ENCODE data around the gene ARR3.
"Not testable (repeated sequence)": the region's sequence is repeated elsewhere in the genome, so short reads cannot be mapped to it uniquely, and the experiment has no call there.

ARR3 gene

DNA sequence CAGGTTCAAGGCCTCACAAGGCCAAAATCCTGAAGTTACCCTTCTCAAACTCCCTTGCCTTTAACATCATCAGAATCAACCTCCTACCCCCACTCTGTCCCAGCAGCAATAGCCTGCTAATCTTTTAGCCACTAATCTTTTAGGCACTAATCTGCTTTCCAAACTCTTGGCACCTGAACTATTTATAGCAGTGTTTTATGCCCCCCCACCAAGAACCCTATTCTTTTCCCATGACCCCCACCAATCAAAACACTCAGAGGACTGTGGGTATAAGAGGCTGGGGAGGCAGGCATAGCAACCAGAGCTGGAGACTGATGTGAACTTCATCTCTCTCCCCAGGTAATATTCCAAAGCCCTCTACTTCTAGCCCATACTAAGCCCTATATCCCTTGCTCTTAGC lies at the start of gene ARR3:
ARR3 (plus strand) TSS at position 301 of the 400 bp plus-strand sequence. CDS start 1,052 bp downstream, outside the sequence.
- DNase-seq: no peak

DNA sequence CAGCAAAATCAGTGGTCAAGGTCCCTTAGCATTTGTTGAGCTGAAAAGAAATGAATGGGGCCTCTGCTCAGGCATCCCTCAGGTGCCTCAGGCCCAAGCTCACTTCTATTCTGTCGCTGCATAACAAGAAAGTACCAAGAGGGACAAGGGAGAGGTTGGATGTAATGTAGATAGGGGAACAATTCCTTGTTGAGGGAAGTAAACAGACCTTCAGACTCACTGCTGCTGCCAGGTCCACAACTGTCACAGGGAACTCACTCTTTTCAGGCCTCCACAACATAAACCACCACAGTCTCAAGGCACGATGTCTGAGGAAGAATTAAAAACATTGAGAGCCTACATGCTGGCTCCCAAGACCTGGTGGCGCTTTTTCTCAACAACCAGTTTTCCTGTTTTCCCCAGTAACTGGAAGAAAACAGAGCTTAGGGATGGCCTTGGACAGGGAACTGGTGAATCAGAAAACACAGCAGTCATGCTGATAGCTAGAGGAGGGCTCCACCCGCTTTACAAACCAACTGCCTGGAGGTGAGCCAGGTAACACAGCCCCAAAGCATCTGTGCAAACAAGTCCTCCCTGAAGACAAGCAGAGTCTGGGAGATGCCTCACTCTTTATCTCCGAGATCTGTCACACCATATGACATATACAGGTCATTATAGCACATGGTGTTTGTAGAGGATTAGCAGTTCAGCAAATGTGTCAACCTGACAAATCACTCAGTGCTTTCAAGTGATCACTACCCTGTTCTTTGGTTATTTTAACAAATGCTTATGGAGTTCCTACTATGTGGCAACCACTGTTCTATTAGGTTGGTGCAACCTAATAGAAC lies 48.0 kb upstream of the ARR3 start:
- no peak for DNase-seq

- no peak for DNase-seq
Observed at GRCh38 chrX:70226048-70226447, 42.1 kb upstream of the ARR3 start.

GRCh38 chrX:70226687-70227086 lies 41.4 kb upstream of the ARR3 start:
- no peak for DNase-seq

- DNase-seq: no peak
Observed at GRCh38 chrX:70231666-70232065, 36.5 kb upstream of the ARR3 start.

GRCh38 chrX:70234355-70234754 lies 33.8 kb upstream of the ARR3 start, which contains the start of gene AWAT1:
AWAT1 (plus strand) TSS chrX:70234655; CDS start chrX:70234696, 41 bp downstream.
- DNase-seq: no peak

DNA sequence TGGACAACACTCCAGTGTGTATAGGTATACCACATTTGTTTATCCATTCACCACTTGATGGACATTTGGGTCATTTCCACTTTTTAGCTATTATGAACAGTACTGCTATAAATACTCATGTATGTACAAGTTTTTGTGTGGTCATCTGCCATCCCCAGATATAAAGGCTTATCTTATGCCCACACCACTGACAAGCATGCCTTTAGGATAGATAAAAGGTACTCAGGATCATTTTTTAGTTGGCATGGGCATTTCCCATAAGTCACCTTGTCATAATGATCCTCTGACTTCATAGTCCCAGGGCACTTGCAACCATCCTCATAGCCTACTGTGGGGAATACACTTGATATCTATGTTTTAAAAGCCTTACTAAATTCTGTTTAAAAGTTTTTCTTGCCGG lies 27.4 kb upstream of the ARR3 start:
- no peak for DNase-seq

DNA sequence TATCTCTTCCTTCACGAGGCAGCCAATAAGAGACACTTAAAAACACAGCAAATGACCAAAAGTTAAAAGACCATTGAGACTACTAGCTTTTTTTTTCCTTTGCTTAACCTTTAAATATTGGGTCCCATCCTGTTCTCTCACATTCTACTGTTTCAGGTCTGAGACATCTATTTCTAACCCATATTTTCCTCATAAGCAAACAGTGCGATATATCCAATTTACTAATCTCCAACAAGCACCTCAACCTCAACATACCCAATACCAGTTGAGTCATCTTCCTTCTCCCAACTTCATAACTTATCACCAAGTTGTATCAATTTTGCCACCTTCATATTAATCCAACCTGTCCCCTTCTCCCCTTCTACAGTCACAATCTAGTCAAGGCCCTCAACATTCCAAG lies 26.6 kb upstream of the ARR3 start:
- DNase-seq: no peak

GRCh38 chrX:70243601-70244000 lies 24.5 kb upstream of the ARR3 start:
- DNase-seq: not testable (repeated sequence)

DNA sequence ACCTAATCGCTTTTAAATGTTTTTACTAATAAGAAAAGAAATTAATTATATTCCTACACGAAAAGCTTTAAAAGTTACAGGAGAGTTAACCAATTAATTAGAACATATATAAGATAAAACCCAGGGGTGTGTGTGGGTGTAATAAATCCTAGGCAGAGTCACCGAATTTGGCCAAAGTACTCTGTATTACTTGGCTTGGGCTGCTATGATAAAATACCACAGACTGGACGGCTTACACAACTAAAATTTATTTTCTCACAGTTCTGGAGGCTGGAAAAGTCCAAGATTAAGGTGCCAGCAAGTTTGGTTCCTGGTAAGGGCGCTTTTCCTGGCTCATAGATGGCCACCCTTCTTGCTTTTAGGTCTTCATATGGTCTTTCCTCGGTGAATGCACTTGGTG lies 23.3 kb upstream of the ARR3 start:
- DNase-seq: no peak

DNA sequence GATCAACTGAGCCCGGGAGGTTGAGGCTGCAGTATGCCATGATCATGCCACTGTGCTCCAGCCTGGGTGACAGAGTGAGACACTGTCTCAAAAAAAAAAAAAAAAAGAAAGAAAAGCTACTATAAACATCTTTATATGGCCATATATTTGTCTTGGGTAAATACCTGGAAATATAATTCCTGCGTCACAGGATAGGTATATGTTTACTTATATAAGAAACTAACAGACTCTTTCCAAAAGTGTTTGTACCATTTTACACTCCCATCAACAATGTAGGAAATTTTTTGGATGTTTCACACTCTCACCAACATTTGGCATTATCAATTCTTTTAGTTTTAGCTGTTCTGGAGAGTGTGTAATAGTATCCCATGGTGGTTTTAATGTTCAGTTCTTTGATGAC lies 20.9 kb upstream of the ARR3 start:
- DNase-seq: no peak

DNA sequence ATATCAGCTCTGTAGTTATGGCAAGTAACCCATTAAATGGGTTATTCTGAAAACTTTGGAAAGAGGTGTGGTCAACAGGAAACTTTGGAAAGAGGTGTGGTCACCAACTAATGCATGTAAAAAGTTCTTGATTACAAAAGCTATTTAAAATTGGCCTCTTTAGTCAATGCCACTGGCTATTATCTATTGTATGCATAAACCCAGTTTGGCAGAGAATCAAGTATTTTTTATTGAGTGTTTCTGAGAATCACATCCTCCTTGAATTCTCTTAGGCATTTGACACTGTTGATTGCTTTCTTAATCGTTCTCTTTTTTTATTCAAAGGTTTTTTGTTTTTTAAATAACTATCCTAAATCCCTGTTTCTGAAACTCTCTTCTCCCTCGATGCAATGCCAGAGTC lies 15.6 kb upstream of the ARR3 start:
- no peak for DNase-seq

DNA sequence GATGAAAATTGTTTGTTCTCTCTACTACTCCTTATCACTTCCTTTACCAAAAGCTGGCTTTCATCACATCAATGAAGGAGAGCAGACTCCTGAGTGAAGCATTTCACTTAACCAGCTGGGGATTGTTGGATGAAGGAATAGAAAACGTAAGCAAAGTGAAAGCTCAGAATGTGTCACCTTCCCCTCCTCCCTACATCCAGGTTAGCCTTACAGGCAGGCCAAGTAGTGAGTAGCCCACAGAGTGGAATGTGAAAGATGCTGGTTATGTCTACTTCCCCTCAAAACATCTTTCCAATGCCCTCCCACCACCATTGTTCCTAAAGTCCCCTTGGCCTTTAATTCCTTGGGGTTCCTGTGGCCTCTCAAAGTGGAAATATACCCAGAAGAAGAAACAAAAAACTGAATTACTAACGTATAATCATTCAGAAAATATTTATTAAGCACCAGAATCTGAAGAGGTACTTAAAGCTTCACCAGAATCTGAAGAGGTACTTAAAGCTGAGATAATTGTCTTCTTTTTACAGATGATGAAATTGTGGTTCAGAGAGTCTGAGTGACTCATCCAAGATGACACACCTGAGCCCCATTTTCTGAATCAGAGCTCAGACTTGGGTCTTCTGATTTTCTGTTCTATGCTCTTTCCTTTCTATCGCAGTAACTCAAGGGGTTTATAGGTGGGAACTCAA lies 14.6 kb upstream of the ARR3 start:
- DNase-seq: no peak

DNA sequence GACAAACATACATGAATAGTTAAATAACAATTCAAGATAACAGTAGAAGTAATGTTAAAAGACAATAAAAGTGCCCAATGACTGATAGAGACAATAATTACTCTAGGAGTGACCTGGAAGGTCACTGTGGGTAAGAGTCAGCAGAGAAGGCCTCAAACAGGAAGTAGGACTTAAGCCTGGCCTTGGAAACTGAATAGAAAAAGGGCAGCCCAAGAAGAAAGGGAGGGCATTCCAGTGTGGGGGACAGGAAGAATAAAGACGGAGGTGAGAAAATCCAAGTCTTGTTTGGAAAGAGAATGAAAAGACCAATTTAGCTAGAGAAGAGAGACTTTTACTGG lies 14.1 kb upstream of the ARR3 start:
- DNase-seq: no peak

- DNase-seq: no peak
Observed at GRCh38 chrX:70254909-70255308, 13.2 kb upstream of the ARR3 start.

DNA sequence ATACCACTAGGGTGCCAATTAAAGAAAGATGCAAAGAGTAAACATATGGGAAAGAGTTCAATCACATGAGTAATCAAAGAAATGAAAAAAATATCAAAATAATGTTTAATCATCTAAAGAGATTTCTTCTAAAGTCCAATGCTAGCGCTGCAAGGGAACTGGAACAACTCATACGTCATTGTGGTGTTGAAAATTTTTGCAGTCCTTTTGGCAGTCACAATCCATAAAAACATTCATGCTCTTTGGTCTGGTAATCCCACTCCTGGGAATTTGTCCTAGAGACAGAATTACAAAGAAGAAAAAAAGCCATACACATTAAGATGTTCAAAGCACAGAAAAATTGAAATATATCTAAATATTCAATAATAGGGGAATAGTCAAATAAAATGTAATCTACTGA lies 12.7 kb upstream of the ARR3 start:
- DNase-seq: no peak

GRCh38 chrX:70257423-70258288 lies 10.5 kb upstream of the ARR3 start:
- no peak for DNase-seq

GRCh38 chrX:70260104-70260503 lies 8.0 kb upstream of the ARR3 start, which contains the start of gene P2RY4:
P2RY4 (minus strand) TSS chrX:70260204; CDS start chrX:70259624, 580 bp downstream.
- no peak for DNase-seq

DNA sequence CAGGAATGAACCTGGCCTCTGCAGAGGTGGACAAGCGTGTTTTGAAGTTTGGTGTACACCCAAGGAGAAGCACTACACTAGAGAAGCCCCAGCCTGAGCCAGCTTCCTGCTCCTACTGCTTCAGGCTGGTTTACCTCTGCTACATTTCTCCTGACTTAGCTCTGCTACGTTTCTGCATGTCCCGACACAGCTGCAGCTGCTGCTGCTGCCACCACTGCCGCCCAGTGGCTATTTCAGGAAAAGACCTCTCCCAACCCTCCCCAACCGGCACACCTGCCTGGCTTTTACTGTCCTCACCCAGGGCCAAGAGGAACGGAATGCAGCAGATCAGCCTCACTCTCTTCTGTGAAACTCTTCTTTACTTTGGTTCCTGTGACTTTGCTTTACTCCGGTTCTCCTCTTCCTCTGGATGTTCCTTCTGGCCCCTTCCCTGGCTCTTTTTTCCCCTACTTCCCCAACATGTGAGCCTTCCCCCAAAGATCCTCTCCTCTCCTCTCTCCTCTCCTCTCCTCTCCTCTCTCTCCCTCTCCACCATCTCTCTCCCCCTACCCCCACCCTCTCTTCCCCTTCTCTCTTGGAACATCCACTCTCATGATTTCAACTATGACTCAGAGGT lies 5.1 kb upstream of the ARR3 start:
- no peak for DNase-seq

DNA sequence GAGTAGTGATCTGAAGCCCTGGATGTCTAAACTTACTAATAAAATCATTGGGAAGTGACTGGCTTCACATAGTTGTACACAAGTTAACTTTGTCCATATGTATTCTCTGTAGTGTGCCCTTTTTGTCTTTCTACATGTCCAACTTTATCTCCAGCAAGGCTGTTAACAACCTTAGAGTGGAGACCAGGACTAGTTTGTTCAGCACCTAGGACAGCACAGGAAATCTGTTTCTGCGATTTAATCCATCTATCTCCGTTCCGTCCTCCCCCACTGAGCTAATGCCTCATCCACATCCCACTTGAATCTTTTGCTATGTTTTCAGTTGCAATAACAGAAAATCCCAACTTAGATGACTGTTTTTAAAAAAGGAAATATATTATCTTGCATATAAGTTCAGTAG lies 3.4 kb upstream of the ARR3 start:
- no peak for DNase-seq

DNA sequence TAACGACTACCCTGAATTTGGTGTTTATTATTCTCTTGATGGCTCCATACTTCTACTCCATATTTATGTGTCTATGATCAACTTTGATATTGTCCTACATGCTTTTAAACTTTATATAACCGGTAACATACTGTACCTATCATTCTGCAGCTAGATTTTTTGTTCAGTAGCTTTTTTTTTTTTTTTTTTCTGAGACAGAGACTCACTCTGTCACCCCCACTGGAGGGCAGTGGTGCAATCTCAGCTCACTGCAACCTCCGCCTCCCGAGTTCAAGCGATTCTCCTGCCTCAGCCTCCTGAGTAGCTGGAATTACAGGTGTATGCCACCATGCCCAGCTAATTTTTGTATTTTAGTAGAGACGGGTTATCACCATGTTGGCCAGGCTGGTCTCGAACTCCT lies 5.9 kb downstream of the ARR3 start:
- not testable (repeated sequence) for DNase-seq

DNA sequence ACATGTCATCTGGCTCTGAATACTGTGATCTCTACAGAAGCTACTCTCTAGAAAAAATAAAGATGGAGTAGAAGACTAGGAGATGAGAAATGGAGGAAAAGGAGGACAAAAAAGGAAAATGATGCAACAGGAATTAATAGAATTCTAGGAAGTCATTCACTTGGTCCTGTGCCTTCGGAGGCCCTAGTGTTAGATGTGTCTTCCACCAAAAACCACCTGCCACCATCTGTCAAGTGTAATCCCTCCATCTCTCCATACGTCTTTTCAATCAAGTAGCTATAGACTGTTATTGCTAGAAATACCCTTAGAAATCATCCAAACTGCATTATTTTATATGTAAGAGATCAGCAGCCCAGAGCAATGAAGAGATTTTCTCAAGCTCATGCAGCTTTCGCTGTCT lies 10.9 kb downstream of the ARR3 start:
- DNase-seq: no peak

GRCh38 chrX:70280573-70280972 lies 12.4 kb downstream of the ARR3 start:
- no peak for DNase-seq

Measured in activated T-cell treated with anti-CD3 and anti-CD28 coated beads for 4 hours (primary cell).